Activated T-helper 9 cell treated with anti-CD3 and anti-CD28 coated beads, Interleukin-2, amount 50 U/mL, for 16 hours (primary cell): ENCODE results near the gene ODF2.

Experiments
- DNase-seq: peaks from one replicate; pipeline ENCODE4 v3.0.0-alpha.2; 2020; ENCODE audit warnings: low read depth

Gene ODF2

GRCh38 chr9:128528445-128529160 is 72.8 kb downstream of the ODF2 start:
- DNase-seq = no peak

GRCh38 chr9:128529191-128529590 is 73.4 kb downstream of the ODF2 start:
- DNase-seq = no peak

GRCh38 chr9:128532581-128532980 is 76.8 kb downstream of the ODF2 start:
- DNase-seq = no peak

- DNase-seq = no peak
Observed at GRCh38 chr9:128540634-128541360, 85.0 kb downstream of the ODF2 start.

GRCh38 chr9:128546504-128546903 is 90.7 kb downstream of the ODF2 start:
- DNase-seq = no peak

- no peak for DNase-seq
Observed at GRCh38 chr9:128548876-128549275, 93.1 kb downstream of the ODF2 start.

- DNase-seq = peak; percentile 37
Observed at GRCh38 chr9:128550226-128550625, 94.4 kb downstream of the ODF2 start.
